B cell (primary cell): ENCODE results near the gene ITPR1. TPM values are rescaled to one million over a fixed set of nuclear protein-coding genes. Genes with fewer than 3 reads are reported as not detected.

ENCODE experiments used
- ATAC-seq: fragments of 200-7000 bp; cut with Tn5 transposase; one replicate; pipeline ENCODE4 v1.10.0; 2021; ENCODE audit warnings: low read depth, mild to moderate bottlenecking, moderate number of reproducible peaks, moderate library complexity
- CTCF ChIA-PET: fragments of 350-600 bp; sonication (Branson Sonifier 250); formaldehyde crosslinking; loops from one replicate; lab custom pipeline; 2021; ENCODE audit warnings: antibody characterized with exemption, inconsistent platforms; lab: Charles Lee
- POLR2A ChIA-PET: fragments of 350-600 bp; sonication (Branson Sonifier 250); formaldehyde crosslinking; loops from one replicate; lab custom pipeline; 2021; ENCODE audit warnings: antibody characterized with exemption; lab: Charles Lee
- DNase-seq: peaks from one replicate; pipeline ENCODE4 v3.0.0; 2013
- H2AFZ ChIP-seq: 2 replicates; pipeline ENCODE4 v1.6.1; 2012; ENCODE audit warnings: mild to moderate bottlenecking, low read depth, low read length; ENCODE audit not compliant: insufficient read depth, poor library complexity, severe bottlenecking
- H3K27ac ChIP-seq, 2 donors: 1 replicate in 1 of 2; 2 replicates in 1 of 2; pipeline ENCODE4 v1.5.1; 2012 to 2013; ENCODE audit warnings: low read length in 2 of 2, mild to moderate bottlenecking in 2 of 2, moderate library complexity in 1 of 2
- H3K27me3 ChIP-seq, 4 experiments: fragments of 200-600 bp in 1 of 4; sonication (generic) in 1 of 4; replicated peaks in 1 of 4; 1 replicate in 2 of 4; 2 replicates in 2 of 4; pipeline versions ENCODE4 v1.6.1 to v1.7.0; 2013 to 2016; ENCODE audit warnings: low read length in 3 of 4, mild to moderate bottlenecking in 2 of 4, mixed read lengths in 1 of 4, moderate library complexity in 1 of 4; ENCODE audit not compliant: insufficient read depth in 4 of 4, control insufficient read depth in 3 of 4; ENCODE audit errors: control extremely low read depth in 1 of 4
- H3K36me3 ChIP-seq, 2 experiments: replicated peaks in 1 of 2; 1 replicate in 1 of 2; 2 replicates in 1 of 2; pipeline versions ENCODE4 v1.6.1 to v1.7.1; 2013; ENCODE audit warnings: low read length in 1 of 2; ENCODE audit not compliant: insufficient read depth in 2 of 2, control insufficient read depth in 1 of 2; ENCODE audit errors: control extremely low read depth in 1 of 2, extremely low read depth in 1 of 2
- H3K4me1 ChIP-seq, 2 donors: fragments of 200-600 bp in 1 of 2; sonication (generic) in 1 of 2; 1 replicate in 1 of 2; 2 replicates in 1 of 2; pipeline versions ENCODE4 v1.5.1 to v1.6.1; 2013 to 2017; ENCODE audit warnings: low read length in 2 of 2; ENCODE audit not compliant: control insufficient read depth in 2 of 2, insufficient read depth in 2 of 2
- H3K4me2 ChIP-seq: replicated peaks from 2 replicates; pipeline ENCODE3; 2012; ENCODE audit warnings: mild to moderate bottlenecking, low read depth, low read length; ENCODE audit not compliant: poor library complexity, severe bottlenecking
- H3K4me3 ChIP-seq, 5 experiments: fragments of 200-600 bp in 1 of 5; sonication (generic) in 1 of 5; 1 replicate in 3 of 5; 2 replicates in 2 of 5; pipeline versions ENCODE4 v1.5.1 to v1.7.0; 2011 to 2016; ENCODE audit warnings: low read length in 4 of 5, mild to moderate bottlenecking in 4 of 5, low read depth in 2 of 5, control low read depth in 1 of 5, moderate library complexity in 1 of 5; ENCODE audit not compliant: insufficient read depth in 1 of 5; ENCODE audit errors: control extremely low read depth in 1 of 5, extremely low read depth in 1 of 5
- H3K79me2 ChIP-seq: fragments of 200-600 bp; sonication (generic); one replicate; pipeline ENCODE4 v1.6.0; 2016; ENCODE audit warnings: low read length; ENCODE audit not compliant: control insufficient read depth, insufficient read depth
- H3K9ac ChIP-seq: fragments of 200-600 bp; sonication (generic); 2 replicates; pipeline ENCODE4 v1.6.1; 2017; ENCODE audit warnings: mild to moderate bottlenecking, low read length, moderate library complexity
- H3K9me3 ChIP-seq, 3 donors: one replicate each; pipeline versions ENCODE4 v1.6.1 to v1.7.1; 2013; ENCODE audit warnings: low read length in 2 of 3; ENCODE audit not compliant: control insufficient read depth in 2 of 3, insufficient read depth in 1 of 3; ENCODE audit errors: control extremely low read depth in 1 of 3
- H4K20me1 ChIP-seq: 2 replicates; pipeline ENCODE4 v1.6.0; 2012; ENCODE audit warnings: mild to moderate bottlenecking, low read length; ENCODE audit not compliant: insufficient read depth, control insufficient read depth, poor library complexity, severe bottlenecking
- H3K27ac Mint-ChIP-seq: one replicate; pipeline ENCODE4 v1.8.0; 2021; ENCODE audit warnings: mixed read lengths
- H3K27me3 Mint-ChIP-seq: one replicate; pipeline ENCODE4 v1.8.0; 2021; ENCODE audit warnings: mixed read lengths
- H3K4me1 Mint-ChIP-seq: one replicate; pipeline ENCODE4 v1.8.0; 2021; ENCODE audit warnings: mixed read lengths
- H3K4me3 Mint-ChIP-seq: one replicate; pipeline ENCODE4 v1.8.0; 2021; ENCODE audit warnings: mixed read lengths
- H3K9me3 Mint-ChIP-seq: one replicate; pipeline ENCODE4 v1.8.0; 2022; ENCODE audit warnings: mixed read lengths; ENCODE audit not compliant: insufficient read depth
- CTCF ChIP-seq: fragments of 200-600 bp; IDR thresholded peaks from one replicate; pipeline ENCODE4 v1.8.0; 2022; ENCODE audit warnings: antibody characterized with exemption, mild to moderate bottlenecking
- EZH2 ChIP-seq: IDR thresholded peaks from 2 replicates; pipeline ENCODE4 v1.6.1; 2012; ENCODE audit warnings: borderline replicate concordance, low read depth, mild to moderate bottlenecking, moderate library complexity, low read length; ENCODE audit not compliant: insufficient read depth, poor library complexity, severe bottlenecking
- WGBS: methylation state at CpG from one replicate; pipeline ENCODE4 v1.1.5; 2013; ENCODE audit warnings: missing lambda C conversion rate; ENCODE audit not compliant: insufficient coverage; 5-methylcytosine and 5-hydroxymethylcytosine counted together
- intact Hi-C: fragments of 100-400 bp; cut with micrococcal nuclease; formaldehyde crosslinking; loops from one replicate; pipeline ENCODE4 v1.10.0; 2022
- polyA plus RNA-seq: library from polyadenylated mRNA; depleted of rRNA; stranded (reverse); fragments of >200 nt; gene quantifications from 2 replicates; pipeline ENCODE4 v1.2.3, GENCODE V29; 2012
- total RNA-seq, 2 donors: library from RNA; stranded (reverse); fragments of 120-200 nt in 1 of 2; gene quantifications; 1 replicate in 1 of 2; 2 replicates in 1 of 2; pipeline versions ENCODE4 v1.2.3 to v1.2.4, GENCODE V29; 2013 to 2022

Gene ITPR1
- total and polyA plus RNA-seq, 2 donors (not counting 1 experiment from before 2014, with no cell fraction given): 64.0 to 332 TPM

- H3K9me3 ChIP-seq: no peaks in the 10 kb centered on the region
- no peaks in the 10 kb centered on the region for H3K27me3 Mint-ChIP-seq
- H3K27ac ChIP-seq: no peak overlapping the region
- no peak overlapping the region for H3K9ac ChIP-seq
- peaks cover 65% of the 10 kb centered on the region for H4K20me1 ChIP-seq
- no peaks in the 10 kb centered on the region for H3K4me1 Mint-ChIP-seq
- peaks cover 24% of the 10 kb centered on the region for H3K79me2 ChIP-seq
- 86% methylated on average over 4 of the region's 6 CpGs for WGBS
- H3K4me1 ChIP-seq: no peaks in the 10 kb centered on the region
- H3K4me3 ChIP-seq: no peak overlapping the region
- H3K27me3 ChIP-seq: no peaks in the 10 kb centered on the region
- no peak for TF ChIP-seq CTCF
- no peak for TF ChIP-seq EZH2
- peaks cover 8 to 80% of the 10 kb centered on the region in 2 experiments for H3K36me3 ChIP-seq
- intact Hi-C loops: no loop called here
- H3K9me3 Mint-ChIP-seq: no peaks in the 10 kb centered on the region
- DNase-seq: no peak
- ChIA-PET POLR2A (no interaction called here), CTCF (interaction anchor here (3.6 kb wide), 1 partner anchor 20 kb away, joined by 17 read pairs; no protein-coding TSS in a partner anchor)
- no peak overlapping the region for H3K27ac Mint-ChIP-seq
- H3K4me2 ChIP-seq: no peak overlapping the region
- no peak for ATAC-seq
- no peak overlapping the region for H3K4me3 Mint-ChIP-seq
- no peak overlapping the region for H2AFZ ChIP-seq
Measured at GRCh38 chr3:4731543-4732111, 238.5 kb downstream of the ITPR1 start.

- H3K27me3 Mint-ChIP-seq: no peaks in the 10 kb centered on the region
- H3K9me3 Mint-ChIP-seq: no peaks in the 10 kb centered on the region
- Histone ChIP-seq H3K9me3 (no peaks in the 10 kb centered on the region), H3K79me2 (peaks cover 37% of the 10 kb centered on the region), H3K4me3 (no peak overlapping the region), H3K4me2 (no peak overlapping the region), H3K4me1 (no peaks in the 10 kb centered on the region), H3K36me3 (peaks cover 4 to 82% of the 10 kb centered on the region in 2 experiments), H2AFZ (no peak overlapping the region), H3K9ac (no peak overlapping the region), H3K27ac (no peak overlapping the region), H3K27me3 (no peaks in the 10 kb centered on the region), H4K20me1 (peaks cover 67% of the 10 kb centered on the region)
- CTCF ChIA-PET: interaction anchor here (0.6 to 3.6 kb wide), 2 partner anchors 21 to 137 kb away, joined by 5 to 17 read pairs; no protein-coding TSS in a partner anchor
- no peak for DNase-seq
- no peaks in the 10 kb centered on the region for H3K4me1 Mint-ChIP-seq
- POLR2A ChIA-PET: no interaction called here
- WGBS: 99% methylated on average over 11 of the region's 12 CpGs
- intact Hi-C loops: no loop called here
- TF ChIP-seq EZH2 (no peak), CTCF (no peak)
- H3K4me3 Mint-ChIP-seq: no peak overlapping the region
- no peak for ATAC-seq
- no peak overlapping the region for H3K27ac Mint-ChIP-seq
Measured at GRCh38 chr3:4732925-4733324, 239.8 kb downstream of the ITPR1 start.
